HG03378 (cell line): ENCODE results near the gene OXLD1.

Experiments used
- ATAC-seq: cut with Tn5 transposase; IDR thresholded peaks from one replicate; pipeline ENCODE4 v1.9.1; 2021; ENCODE audit warnings: mild to moderate bottlenecking, moderate library complexity; ENCODE audit not compliant: unreplicated experiment

Gene OXLD1

GRCh38 chr17:81655378-81656117 is 10.9 kb downstream of the OXLD1 start:
- ATAC-seq = no peak

GRCh38 chr17:81652906-81653771 is 13.3 kb downstream of the OXLD1 start:
- ATAC-seq = no peak

- ATAC-seq = no peak
Observed at GRCh38 chr17:81651692-81652091, 14.7 kb downstream of the OXLD1 start.

- no peak for ATAC-seq
Observed at GRCh38 chr17:81650951-81651350, 15.5 kb downstream of the OXLD1 start.

GRCh38 chr17:81648707-81649085 is 17.7 kb downstream of the OXLD1 start:
- no peak for ATAC-seq

- no peak for ATAC-seq
Observed at GRCh38 chr17:81648013-81648706, 18.2 kb downstream of the OXLD1 start.

- no peak for ATAC-seq
Observed at GRCh38 chr17:81647640-81648012, 18.8 kb downstream of the OXLD1 start.

GRCh38 chr17:81646869-81647600 is 19.4 kb downstream of the OXLD1 start:
- ATAC-seq = no peak

GRCh38 chr17:81644976-81645952 is 21.1 kb downstream of the OXLD1 start:
- no peak for ATAC-seq

- no peak for ATAC-seq
Observed at GRCh38 chr17:81644496-81644895, 21.9 kb downstream of the OXLD1 start.

- no peak for ATAC-seq
Observed at GRCh38 chr17:81641825-81642489, 24.4 kb downstream of the OXLD1 start.

GRCh38 chr17:81640011-81640410 is 26.4 kb downstream of the OXLD1 start:
- ATAC-seq = no peak

GRCh38 chr17:81638683-81639082 is 27.7 kb downstream of the OXLD1 start:
- ATAC-seq = no peak

GRCh38 chr17:81636505-81637288 is 29.7 kb downstream of the OXLD1 start, which contains the start of the genes NPLOC4 and TSPAN10:
TSS of gene NPLOC4 (minus strand) at chr17:81637112. CDS start at chr17:81636930, 182 bp downstream.
TSS of gene TSPAN10 (plus strand) at chr17:81637196. CDS start at chr17:81642413, 5,217 bp downstream.
- no peak for ATAC-seq

GRCh38 chr17:81635973-81636504 is 30.4 kb downstream of the OXLD1 start:
- no peak for ATAC-seq

GRCh38 chr17:81635431-81635830 is 31.0 kb downstream of the OXLD1 start:
- ATAC-seq = no peak

GRCh38 chr17:81631482-81631881 is 34.9 kb downstream of the OXLD1 start:
- ATAC-seq = no peak

- no peak for ATAC-seq
Observed at GRCh38 chr17:81630274-81630673, 36.1 kb downstream of the OXLD1 start.
